GM18502 (cell line): ENCODE results near the gene DGCR2.
"Not testable (repeated sequence)": the region's sequence is repeated elsewhere in the genome, so short reads cannot be mapped to it uniquely, and the experiment has no call there.

Source experiments
- ATAC-seq: cut with Tn5 transposase; IDR thresholded peaks from one replicate; pipeline ENCODE4 v1.9.1; 2021; ENCODE audit warnings: mild to moderate bottlenecking; ENCODE audit not compliant: unreplicated experiment, poor library complexity

The DGCR2 gene

GRCh38 chr22:19063581-19064353 lies 58.4 kb downstream of the DGCR2 start:
- ATAC-seq: no peak

GRCh38 chr22:19062943-19063308 lies 59.3 kb downstream of the DGCR2 start:
- ATAC-seq: no peak

- no peak for ATAC-seq
Observed at GRCh38 chr22:19062139-19062942, 59.9 kb downstream of the DGCR2 start.

GRCh38 chr22:19061471-19062138 lies 60.6 kb downstream of the DGCR2 start:
- no peak for ATAC-seq

- no peak for ATAC-seq
Observed at GRCh38 chr22:19060356-19061009, 61.7 kb downstream of the DGCR2 start.

- ATAC-seq: no peak
Observed at GRCh38 chr22:19059481-19060278, 62.5 kb downstream of the DGCR2 start.

GRCh38 chr22:19058713-19059451 lies 63.3 kb downstream of the DGCR2 start:
- no peak for ATAC-seq

GRCh38 chr22:19057999-19058491 lies 64.2 kb downstream of the DGCR2 start:
- ATAC-seq: no peak

- ATAC-seq: no peak
Observed at GRCh38 chr22:19057539-19057938, 64.7 kb downstream of the DGCR2 start.

- ATAC-seq: no peak
Observed at GRCh38 chr22:19056951-19057401, 65.2 kb downstream of the DGCR2 start.

- ATAC-seq: no peak
Observed at GRCh38 chr22:19055801-19056200, 66.4 kb downstream of the DGCR2 start.

GRCh38 chr22:19052941-19053541 lies 69.2 kb downstream of the DGCR2 start:
- no peak for ATAC-seq

- ATAC-seq: no peak
Observed at GRCh38 chr22:19051381-19052072, 70.7 kb downstream of the DGCR2 start.

GRCh38 chr22:19050847-19051246 lies 71.4 kb downstream of the DGCR2 start:
- not testable (repeated sequence) for ATAC-seq

GRCh38 chr22:19050117-19050516 lies 72.1 kb downstream of the DGCR2 start:
- ATAC-seq: no peak

GRCh38 chr22:19048531-19048930 lies 73.7 kb downstream of the DGCR2 start:
- no peak for ATAC-seq

GRCh38 chr22:19047993-19048392 lies 74.2 kb downstream of the DGCR2 start:
- no peak for ATAC-seq
